GM10248 (cell line): ENCODE data around the gene RIMS3.

Experiments used
- CTCF ChIA-PET: fragments of 300-600 bp; sonication (Branson Sonifier 250); formaldehyde crosslinking; extraction: SDS; loops from one replicate; lab custom pipeline; 2021; ENCODE audit warnings: antibody characterized with exemption; lab: Yijun Ruan, JAX
- POLR2A ChIA-PET: fragments of 350-650 bp; sonication (Branson Sonifier 250); formaldehyde crosslinking; extraction: SDS; loops from one replicate; lab custom pipeline; 2020; ENCODE audit warnings: antibody characterized with exemption; lab: Yijun Ruan, JAX
- DNase-seq: peaks from one replicate; pipeline ENCODE4 v3.0.0; 2012; ENCODE audit errors: extremely low spot score
- CTCF ChIP-seq: IDR thresholded peaks from 2 replicates; pipeline ENCODE4 v1.5.1; 2012; ENCODE audit warnings: mild to moderate bottlenecking, low read depth; ENCODE audit errors: extremely low read depth, missing control alignments, control extremely low read depth

The RIMS3 gene

GRCh38 chr1:40661678-40662077, 3.8 kb downstream of the RIMS3 start:
- no peak for DNase-seq
- no peak for TF ChIP-seq CTCF
- POLR2A ChIA-PET, result no interaction called here
- CTCF ChIA-PET, result interaction anchor here (1.1 to 2.0 kb wide), 2 partner anchors 11 to 14 kb away, joined by 3 to 5 read pairs; no protein-coding TSS in a partner anchor

- ChIA-PET CTCF (interaction anchor here (0.7 to 1.6 kb wide), 2 partner anchors 9 to 17 kb away, joined by 3 to 4 read pairs; no protein-coding TSS in a partner anchor), POLR2A (no interaction called here)
- no peak for TF ChIP-seq CTCF
- no peak for DNase-seq
These were observed 5.9 kb downstream of the RIMS3 start for GRCh38 chr1:40659649-40659947.

GRCh38 chr1:40658751-40659648, 6.5 kb downstream of the RIMS3 start:
- no peak for DNase-seq
- TF ChIP-seq CTCF, result no peak
- CTCF ChIA-PET, result interaction anchor here (0.7 to 1.6 kb wide), 2 partner anchors 9 to 17 kb away, joined by 3 to 4 read pairs; no protein-coding TSS in a partner anchor
- POLR2A ChIA-PET, result no interaction called here

- CTCF ChIA-PET, result interaction anchor here (1.6 to 2.2 kb wide), 2 partner anchors 12 to 26 kb away, joined by 5 read pairs; no protein-coding TSS in a partner anchor
- DNase-seq, result no peak
- POLR2A ChIA-PET, result no interaction called here
These were observed 8.4 kb downstream of the RIMS3 start for GRCh38 chr1:40657046-40657445.

GRCh38 chr1:40653851-40654537, 11.5 kb downstream of the RIMS3 start:
- POLR2A ChIA-PET, result no interaction called here
- no peak for DNase-seq
- no peak for TF ChIP-seq CTCF

More at GRCh38 chr1:40657046-40657445, 8.4 kb downstream of the RIMS3 start:
- no peak for TF ChIP-seq CTCF

GRCh38 chr1:40652979-40653378, 12.5 kb downstream of the RIMS3 start:
- POLR2A ChIA-PET, result no interaction called here
- CTCF ChIA-PET, result interaction anchor here (0.9 to 1.0 kb wide), 2 partner anchors 13 to 16 kb away, joined by 3 to 4 read pairs; no protein-coding TSS in a partner anchor
- no peak for DNase-seq
- TF ChIP-seq CTCF, result no peak

More at GRCh38 chr1:40653851-40654537, 11.5 kb downstream of the RIMS3 start:
- CTCF ChIA-PET, result interaction anchor here (0.9 kb wide), 1 partner anchor 15 kb away, joined by 4 read pairs; no protein-coding TSS in a partner anchor
